8988T (cell line): Measurements from ENCODE around the gene GGT1.
"Not testable (repeated sequence)": the region's sequence is repeated elsewhere in the genome, so short reads cannot be mapped to it uniquely, and the experiment has no call there.

Experiments used
- DNase-seq: peaks from one replicate; pipeline ENCODE4 v3.0.0; 2011

The GGT1 gene

DNA sequence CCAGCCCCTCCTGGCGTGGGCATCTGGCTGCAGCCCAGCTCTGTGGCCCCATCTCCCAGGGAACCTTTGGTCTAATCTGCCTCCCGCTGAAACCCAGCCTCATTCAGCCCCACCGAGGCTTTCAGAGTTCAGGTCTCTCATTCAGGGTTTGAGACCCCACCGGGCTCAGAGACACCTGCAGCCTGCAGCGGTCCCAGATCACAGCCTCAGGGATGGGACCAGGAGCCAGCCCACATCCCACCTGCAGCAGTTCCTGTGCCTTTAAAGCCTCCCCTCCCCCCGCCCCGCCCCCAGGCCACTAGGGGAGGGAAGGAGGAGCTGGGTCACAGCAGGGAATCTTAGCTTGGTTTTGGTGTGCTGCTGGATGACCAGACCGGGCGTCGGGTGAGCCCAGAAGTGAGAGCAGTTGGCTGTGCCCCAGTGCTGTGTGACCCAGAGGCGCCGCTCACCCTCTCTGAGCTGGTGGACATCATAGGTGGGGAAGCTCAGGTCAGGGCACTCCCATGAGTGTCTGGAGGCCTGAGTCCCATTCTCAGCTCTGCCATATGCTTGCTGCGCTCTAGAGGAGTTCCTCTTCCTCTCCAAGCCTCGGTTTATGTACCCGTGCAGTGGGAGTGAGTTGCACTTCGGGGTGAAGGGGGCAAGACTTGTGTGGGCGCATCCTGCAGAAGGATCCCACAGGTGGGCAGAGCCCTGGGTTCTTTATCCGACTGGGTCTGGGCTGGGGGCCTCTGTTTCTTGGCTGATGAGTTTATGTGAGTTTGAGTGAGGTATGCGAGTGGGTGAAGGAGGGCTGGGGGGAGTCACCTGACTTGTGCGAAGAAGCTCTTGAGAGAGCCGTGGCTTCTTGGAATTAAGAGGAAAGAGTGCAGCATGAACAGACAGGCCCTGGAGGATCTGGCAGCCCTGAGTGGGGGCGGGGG lies at the start of gene GGT1:
Gene GGT1, plus strand, starts transcription at position 347 of the 923 bp plus-strand sequence. CDS start 7,889 bp downstream, outside the sequence.
- not testable (repeated sequence) for DNase-seq

DNA sequence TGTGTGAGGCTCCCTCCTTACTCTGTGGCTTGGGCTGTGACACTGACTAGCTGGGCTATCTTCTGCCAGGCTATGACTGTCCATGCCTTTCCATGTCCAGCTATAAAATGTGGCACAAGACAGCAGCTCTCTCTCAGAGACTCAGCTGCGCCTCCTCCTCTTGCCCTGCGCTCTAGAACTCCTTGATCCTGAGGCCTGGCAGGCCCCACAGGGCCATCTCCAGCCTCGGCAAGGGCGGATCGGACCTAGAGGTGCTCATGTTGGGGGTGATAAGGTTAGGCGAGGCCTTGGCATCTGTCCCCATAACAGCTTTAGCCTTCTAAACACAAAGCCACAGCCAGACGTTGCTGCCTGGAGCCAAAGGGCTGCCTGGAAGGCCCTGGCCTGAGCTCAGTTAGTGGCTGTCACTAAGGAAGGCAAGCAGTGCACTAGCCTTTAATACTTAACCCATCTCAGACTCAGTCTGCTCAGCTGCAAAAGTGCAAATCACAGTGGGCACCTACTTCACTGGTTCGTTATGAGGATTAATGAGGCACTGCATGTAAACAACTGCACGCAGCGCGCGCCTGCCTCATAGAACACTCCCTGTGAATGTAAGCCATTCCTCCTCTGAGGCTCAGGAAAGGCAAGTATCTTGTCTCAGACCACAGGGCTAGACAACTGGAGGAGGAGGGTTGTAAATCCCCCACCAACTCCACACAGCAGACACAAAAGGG lies 49.2 kb upstream of the GGT1 start:
- no peak for DNase-seq

DNA sequence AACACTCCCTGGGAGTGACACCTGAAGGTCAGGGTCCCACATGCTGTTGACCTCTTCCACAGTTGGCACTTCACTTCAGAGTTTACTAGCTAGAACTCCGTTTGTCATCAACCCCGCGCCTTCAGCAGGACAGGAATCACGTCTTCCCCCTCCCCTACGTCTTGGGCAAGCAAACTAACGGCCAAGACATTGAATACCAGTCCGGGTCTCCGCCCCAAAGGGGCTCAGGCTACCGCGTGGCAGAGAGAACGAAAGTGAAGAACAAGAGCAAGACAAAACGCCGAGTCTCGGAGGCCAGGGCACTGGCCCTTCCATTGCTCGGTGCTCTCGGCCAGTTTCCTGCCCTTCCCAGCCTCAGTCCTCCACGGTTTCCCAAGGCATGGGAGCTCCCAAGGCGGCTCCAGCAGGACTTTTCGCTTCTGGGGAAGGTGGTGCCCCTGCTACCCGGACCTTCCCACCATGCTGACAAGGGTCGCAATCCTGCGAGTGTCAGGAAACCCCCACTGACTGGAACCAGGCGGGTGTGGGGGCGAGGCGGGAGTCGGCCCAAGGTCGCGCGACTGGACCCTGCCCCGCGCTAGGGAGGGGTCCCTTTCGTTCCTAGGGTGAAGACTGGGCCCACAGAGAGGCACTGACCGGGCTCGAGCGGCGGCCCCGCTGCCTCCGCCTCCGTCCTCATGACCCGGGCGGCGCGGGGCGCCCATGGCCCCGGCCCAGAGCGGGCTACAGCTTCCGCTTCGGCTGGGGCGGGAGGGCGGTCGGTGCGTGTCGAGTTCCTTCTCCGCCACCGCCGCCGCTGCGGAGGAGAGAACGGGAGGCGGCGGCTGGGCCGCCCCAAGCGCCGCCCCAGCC lies 48.5 kb upstream of the GGT1 start, which contains the start of gene GUCD1:
Gene GUCD1, minus strand, starts transcription at position 826 of the 852 bp plus-strand sequence. Its CDS starts 147 bp downstream, at position 679.
- DNase-seq, result no peak

DNA sequence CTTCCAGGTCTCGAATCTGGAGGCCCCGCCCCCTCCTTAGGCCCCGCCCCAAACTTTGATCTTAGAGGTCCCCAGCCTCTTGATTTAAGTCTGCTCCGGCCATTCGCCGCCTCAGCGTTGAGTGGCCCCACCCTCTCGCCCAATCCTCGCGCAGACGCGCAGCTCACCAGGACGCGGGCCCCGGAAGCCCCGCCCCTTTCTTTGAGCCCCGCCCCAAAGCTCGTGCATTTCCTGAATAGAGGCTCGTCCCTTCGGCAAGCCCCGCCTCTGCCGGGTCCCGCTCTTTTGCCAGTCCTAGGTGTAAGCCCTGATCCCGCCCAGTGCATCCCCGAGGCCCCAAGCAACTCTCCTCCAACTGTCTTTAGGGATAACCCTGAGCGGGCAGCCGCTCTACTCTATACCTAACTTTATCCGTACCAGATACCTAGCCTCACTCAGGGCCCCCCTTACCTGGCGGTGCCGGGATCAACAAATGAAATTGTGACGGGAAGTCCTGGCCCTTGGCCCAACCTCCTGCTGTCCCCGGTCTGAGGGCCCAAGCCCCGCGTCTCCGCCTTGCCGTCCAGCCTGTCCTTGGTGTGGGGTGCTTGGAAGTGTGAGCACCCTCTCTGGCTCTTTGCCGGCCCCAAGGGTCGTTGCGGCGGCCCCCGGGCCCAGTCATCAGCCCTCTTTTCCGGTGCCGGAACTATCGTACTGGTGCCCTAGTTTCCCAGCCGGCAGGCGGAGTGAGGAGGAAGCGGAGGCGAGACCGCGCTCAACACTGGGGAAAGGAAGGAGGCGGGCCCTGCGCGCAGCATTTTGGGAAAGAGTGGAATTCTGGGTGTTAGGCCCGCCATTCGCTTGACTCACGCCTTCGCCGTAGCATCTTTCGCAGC lies 47.6 kb upstream of the GGT1 start, which contains the start of gene SNRPD3:
Gene SNRPD3, plus strand, starts transcription at position 835 of the 875 bp plus-strand sequence. CDS start 1,676 bp downstream, outside the sequence.
- peak; percentile 89 for DNase-seq

- no peak for DNase-seq
Measured at GRCh38 chr22:24559471-24559870, 43.5 kb upstream of the GGT1 start.

DNA sequence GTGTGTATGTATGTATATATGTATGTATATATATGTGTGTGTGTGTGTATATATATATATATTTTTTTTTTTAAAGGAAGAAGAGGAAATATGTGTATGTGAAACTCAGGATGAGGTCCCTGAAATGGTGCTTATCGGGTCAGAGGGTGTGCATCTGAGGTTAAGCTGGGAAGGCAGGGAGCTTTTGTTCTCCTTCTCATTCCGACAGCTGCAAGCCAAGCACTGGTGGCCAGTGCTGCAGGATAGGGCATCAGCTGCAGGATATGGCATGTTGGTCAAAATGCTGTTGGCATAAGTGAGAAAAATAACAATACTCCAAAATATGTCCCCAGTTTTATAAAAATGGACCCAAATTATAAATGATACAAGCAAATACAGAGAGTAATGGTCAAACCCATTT lies 39.7 kb upstream of the GGT1 start:
- DNase-seq, result no peak

DNA sequence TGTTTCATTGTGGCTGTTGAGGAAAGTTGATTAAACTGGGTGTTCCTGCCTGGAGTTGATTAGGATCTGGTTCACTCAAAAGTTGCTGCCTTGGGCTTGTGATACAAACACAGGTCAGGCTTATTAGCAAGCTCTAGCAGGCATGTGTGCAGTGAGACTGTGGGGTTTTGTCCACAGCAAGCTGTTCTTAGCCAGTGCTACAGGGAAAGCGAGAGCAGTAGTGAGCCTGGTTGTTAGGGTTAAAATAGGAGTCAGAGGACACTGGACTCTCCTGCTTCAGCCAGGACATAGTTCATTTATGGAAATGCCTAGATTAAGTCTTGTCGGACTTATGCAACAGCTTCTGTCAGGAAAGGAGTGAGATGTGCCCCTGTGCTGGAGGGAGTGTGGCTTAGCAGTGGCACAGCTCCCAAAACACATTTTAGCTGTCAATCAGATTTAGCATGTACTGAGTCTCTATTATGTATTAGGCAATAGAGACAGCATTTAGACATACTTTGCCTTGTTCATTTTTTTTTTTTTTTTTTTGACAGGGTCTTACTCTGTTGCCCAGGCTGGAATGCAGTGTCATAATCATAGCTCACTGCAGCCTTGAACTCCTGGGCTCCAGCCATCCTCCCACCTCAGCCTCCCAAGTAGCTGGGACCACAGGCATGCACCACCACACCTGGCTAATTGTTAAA lies 38.5 kb upstream of the GGT1 start:
- DNase-seq, result no peak

DNA sequence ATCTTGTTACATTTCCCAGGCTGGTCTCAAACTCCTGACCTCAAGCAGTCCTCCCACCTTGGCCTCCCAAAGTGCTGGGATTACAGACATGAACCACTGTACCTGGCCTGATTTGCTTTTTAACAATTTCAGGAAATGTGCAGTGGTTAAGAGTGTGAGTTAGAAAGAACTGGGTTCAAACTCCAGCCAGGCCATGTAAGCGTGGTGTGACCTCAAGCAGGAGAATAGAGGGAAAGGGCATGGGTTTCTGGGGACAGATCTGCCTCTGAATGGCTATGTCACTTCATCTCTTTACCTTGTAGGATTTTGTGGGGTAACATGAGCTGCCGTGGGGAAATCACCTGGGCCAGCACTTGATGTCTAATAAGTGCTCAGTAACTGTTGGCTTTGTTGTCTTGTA lies 37.9 kb upstream of the GGT1 start:
- no peak for DNase-seq

DNA sequence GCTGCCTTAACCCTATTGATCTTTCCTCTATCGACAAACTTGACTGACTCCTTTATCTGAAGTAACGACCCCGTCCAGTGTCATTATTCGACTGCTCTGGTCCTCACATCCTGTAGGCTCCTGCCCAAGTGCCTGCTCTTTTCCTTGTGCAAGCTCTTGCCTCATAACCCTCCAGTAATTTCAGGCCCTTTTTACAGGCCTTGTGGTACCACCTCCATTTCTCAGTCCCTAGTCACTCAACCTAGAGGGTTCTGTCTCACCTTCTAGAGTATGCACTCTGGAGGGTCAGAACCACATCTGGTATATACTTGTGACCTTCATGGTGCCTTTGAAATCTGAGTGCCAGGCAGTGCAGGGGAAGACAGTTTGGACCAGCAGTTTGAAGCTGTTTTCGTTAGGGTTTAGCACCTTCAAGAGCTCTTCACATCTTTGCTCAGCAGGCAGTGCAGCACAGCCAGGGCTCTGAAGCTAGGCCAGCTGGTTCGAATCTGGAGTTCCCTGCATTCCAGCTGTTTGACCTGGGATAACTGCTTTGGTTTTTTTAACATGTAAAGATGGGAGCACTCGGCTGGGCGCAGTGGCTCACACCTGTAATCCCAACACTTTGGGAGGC lies 36.0 kb upstream of the GGT1 start:
- DNase-seq, result no peak

DNA sequence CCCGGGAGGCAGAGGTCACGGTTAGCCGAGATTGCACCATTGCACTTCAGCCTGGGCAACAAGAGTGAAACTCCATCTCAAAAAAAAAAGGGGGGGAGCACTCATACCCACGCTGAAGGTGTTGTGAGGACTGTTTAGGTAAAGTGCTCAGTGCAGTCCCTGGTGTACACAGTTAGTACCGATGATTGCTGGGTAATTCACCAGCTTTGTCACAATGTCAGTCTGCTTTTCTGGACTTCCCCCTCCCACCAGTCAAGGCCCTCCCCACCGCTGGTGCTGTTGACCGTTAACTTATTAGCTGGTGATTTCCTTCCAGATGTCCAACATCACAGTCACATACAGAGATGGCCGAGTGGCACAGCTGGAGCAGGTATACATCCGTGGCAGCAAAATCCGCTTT lies 35.3 kb upstream of the GGT1 start:
- no peak for DNase-seq

DNA sequence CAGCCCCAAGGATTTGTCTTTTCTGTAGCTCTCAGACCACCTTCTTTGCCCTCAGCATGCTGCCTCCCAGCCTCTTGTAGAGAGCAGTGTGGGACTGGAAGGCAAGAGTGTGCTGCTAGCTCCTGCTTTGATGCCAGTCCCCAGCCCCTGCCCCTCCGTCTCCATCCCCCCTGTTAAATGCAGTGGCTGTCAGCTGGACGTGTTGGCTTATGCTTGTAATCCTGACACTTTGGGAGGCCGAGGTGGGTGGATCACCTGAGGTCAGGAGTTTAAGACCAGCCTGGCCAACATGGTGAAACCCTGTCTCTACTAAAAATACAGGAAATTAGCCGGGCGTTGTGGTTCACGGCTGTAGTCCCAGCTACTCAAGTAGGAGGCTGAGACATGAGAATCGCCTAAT lies 31.7 kb upstream of the GGT1 start:
- DNase-seq, result no peak

GRCh38 chr22:24576778-24577177 lies 26.2 kb upstream of the GGT1 start:
- DNase-seq, result no peak

DNA sequence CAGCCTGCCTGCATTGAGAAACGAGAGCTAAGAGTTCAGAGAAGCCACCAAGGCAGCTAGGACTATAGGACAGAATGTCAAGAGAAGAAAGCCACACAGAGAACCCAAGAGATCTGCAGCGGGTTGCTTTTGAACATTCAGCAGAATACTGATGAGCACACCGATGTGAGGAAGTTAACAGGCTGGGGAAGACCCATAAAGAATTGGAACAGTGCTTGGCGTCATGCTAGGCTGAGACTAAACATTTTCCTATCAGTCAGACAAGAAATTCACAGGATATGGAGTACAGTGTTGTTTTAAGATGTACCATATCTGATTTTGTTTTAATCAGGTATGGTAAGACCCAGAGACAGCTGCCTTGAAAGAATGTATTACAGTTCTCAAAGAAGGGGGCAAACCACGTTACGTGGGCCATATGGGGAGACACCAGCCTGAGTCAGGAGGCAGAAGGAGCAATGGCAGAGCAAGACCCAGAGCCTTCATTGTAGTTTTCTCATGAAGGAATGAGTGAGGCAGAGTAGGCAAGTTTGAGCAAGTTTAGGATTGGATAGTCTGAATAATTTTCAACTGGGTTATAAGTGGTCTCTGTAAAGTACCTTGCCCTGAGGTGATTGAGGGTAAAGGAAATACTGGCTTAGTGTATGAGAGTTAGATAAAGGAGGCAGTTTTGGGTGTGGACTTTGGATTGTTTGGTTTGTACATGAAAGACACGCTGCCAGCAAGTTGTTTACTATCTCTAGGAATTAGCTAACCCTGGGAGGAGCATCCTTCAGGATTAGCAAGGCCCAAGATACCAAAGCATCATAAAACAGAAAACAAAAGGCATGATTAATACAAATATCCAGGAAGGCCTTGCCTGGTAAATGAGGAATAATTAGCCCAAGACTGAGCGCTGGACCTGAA lies 24.4 kb upstream of the GGT1 start:
- DNase-seq, result no peak

DNA sequence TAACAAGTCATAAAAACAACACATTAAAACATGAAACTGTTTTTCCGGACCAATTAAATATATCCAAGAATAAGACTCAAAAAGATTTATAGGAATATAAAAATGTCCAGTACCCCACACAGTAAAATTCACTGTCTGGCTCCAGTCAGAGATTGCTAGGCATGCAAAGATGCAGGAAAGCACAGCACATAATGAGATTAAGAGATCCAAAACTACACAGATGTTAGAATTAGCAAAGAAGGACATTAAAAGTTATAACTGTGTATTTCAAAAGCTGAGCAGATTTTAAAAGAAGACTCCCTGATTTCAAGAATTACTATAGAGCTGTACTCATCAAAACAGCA lies 23.8 kb upstream of the GGT1 start:
- DNase-seq, result no peak

GRCh38 chr22:24580276-24580675 lies 22.7 kb upstream of the GGT1 start:
- no peak for DNase-seq

DNA sequence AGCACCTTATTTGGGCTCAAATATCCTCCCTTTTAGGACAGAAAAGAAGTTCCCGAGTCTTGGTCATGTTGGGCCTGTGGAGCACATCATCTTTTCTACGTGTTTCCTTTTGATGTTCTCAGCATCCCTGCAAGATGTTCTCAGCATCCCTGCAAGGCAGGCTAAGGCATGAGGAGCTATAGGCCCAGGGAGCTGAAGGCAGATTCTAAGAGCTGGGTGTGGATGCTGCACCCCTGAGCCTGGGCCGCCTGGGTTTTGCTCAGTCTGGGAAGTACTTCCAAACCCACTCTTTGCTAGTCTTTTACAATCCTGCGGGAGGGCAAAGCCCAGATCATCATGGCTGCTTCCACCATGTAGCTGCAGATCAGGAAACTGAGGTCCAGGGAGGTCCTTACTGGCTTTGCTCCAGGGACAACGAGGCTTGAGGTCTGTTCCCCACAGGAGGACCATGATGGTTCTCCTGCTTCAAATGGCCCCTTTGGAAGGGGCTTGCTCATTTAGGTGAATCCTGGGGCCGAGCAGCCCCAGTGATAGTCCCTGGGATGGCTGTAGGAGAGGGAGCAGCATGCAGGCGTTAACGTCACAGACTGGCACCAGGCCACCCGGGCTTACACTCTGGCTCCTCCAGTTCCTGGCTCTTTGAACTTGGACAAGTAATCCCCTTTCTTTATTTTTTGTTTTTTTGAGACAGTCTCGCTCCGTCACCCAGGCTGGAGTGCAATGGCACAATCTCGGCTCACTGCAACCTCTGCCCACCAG lies 20.8 kb upstream of the GGT1 start:
- DNase-seq, result no peak

- no peak for DNase-seq
Measured at GRCh38 chr22:24583221-24584165, 19.5 kb upstream of the GGT1 start.
